GM12801 (cell line): Measurements from ENCODE around the gene ARL9.

ENCODE experiments used
- CTCF ChIP-seq: IDR thresholded peaks from one replicate; pipeline ENCODE4 v1.5.1; 2011; ENCODE audit warnings: control low read depth; ENCODE audit not compliant: insufficient read length; ENCODE audit errors: extremely low read depth

ARL9 gene

GRCh38 chr4:56505269-56506130 is at the start of gene ARL9:
Gene ARL9 (plus strand): TSS chr4:56505791. CDS start chr4:56505863, 72 bp downstream.
- no peak for TF ChIP-seq CTCF

- no peak for TF ChIP-seq CTCF
Measured at GRCh38 chr4:56460085-56460484, 45.5 kb upstream of the ARL9 start.

GRCh38 chr4:56462157-56462556 is 43.4 kb upstream of the ARL9 start:
- no peak for TF ChIP-seq CTCF

- no peak for TF ChIP-seq CTCF
Measured at GRCh38 chr4:56463711-56464110, 41.9 kb upstream of the ARL9 start.

GRCh38 chr4:56464581-56464980 is 41.0 kb upstream of the ARL9 start:
- TF ChIP-seq CTCF: no peak

- no peak for TF ChIP-seq CTCF
Measured at GRCh38 chr4:56465599-56466295, 39.8 kb upstream of the ARL9 start.

- TF ChIP-seq CTCF: no peak
Measured at GRCh38 chr4:56466910-56467283, 38.7 kb upstream of the ARL9 start.
